H1 (cell line): Measurements from ENCODE around the gene WDR6.

Source experiments
- ATF3 ChIP-seq: IDR thresholded peaks from 2 replicates; pipeline ENCODE4 v1.6.1; 2011; ENCODE audit warnings: low read depth, mild to moderate bottlenecking, low read length; ENCODE audit not compliant: insufficient read depth
- CTCF ChIP-seq, 3 experiments: IDR thresholded peaks; 1 replicate in 2 of 3; 2 replicates in 1 of 3; pipeline versions ENCODE4 v1.5.1 to v1.6.1; 2011; ENCODE audit warnings: low read length in 3 of 3, mild to moderate bottlenecking in 3 of 3, inconsistent platforms in 2 of 3, low read depth in 1 of 3, moderate library complexity in 1 of 3; ENCODE audit not compliant: insufficient read depth in 1 of 3; ENCODE audit errors: control extremely low read depth in 1 of 3
- GTF2F1 ChIP-seq: IDR thresholded peaks from 2 replicates; pipeline ENCODE4 v1.6.1; 2012; ENCODE audit warnings: low read depth, low read length, improper control_type of control experiment, borderline replicate concordance
- POLR2A ChIP-seq, 2 experiments: IDR thresholded peaks; 1 replicate in 1 of 2; 2 replicates in 1 of 2; pipeline ENCODE4 v1.6.1; 2011; ENCODE audit warnings: low read depth in 2 of 2, low read length in 2 of 2, mild to moderate bottlenecking in 2 of 2; ENCODE audit errors: control extremely low read depth in 1 of 2
- RNF2 ChIP-seq: fragments of 200-900, 300-1000 bp; sonication (generic); IDR thresholded peaks from 2 replicates; pipeline ENCODE4 v1.7.1; 2016; ENCODE audit warnings: borderline replicate concordance, low read depth, mild to moderate bottlenecking, antibody characterized with exemption, low read length; ENCODE audit not compliant: poor library complexity, severe bottlenecking; ENCODE audit errors: missing control alignments
- ZNF274 ChIP-seq: IDR thresholded peaks from 2 replicates; pipeline ENCODE4 v1.7.0; 2012; ENCODE audit warnings: low read length, borderline replicate concordance; ENCODE audit errors: extremely low read depth

GRCh38 chr3:49058011-49058410 lies 50.8 kb downstream of the WDR6 start:
- no peak for TF ChIP-seq POLR2A (IDR thresholded peaks at IDR 0.05; ENCODE audit: control extremely low read depth in 1 of 2, low read depth in 2 of 2, low read length in 2 of 2)
- TF ChIP-seq CTCF (IDR thresholded peaks at IDR 0.05; ENCODE audit: control extremely low read depth in 1 of 3, insufficient read depth in 1 of 3, low read depth in 1 of 3, low read length in 3 of 3), result no peak
- no peak for TF ChIP-seq ZNF274
- no peak for TF ChIP-seq RNF2
- TF ChIP-seq GTF2F1, result no peak
- no peak for TF ChIP-seq ATF3
